ENCODE measurements around the gene UTY. TPM values are rescaled to one million over a fixed set of nuclear protein-coding genes. Genes with fewer than 3 reads are reported as not detected.

The UTY gene
- total RNA-seq, 1 donor from 2014 or later = not detected

- intact Hi-C loops (cut with DNase I) = no loop called here
- ATAC-seq (no peak), DNase-seq (ENCODE audit: low spot score) (no peak)
Observed at GRCh38 chrY:13423281-13423732, 56.5 kb downstream of the UTY start.

GRCh38 chrY:13416869-13417661 lies 62.8 kb downstream of the UTY start:
- ATAC-seq (no peak), DNase-seq (ENCODE audit: low spot score) (no peak)
- intact Hi-C loops (cut with DNase I) = no loop called here

- ATAC-seq (no peak), DNase-seq (ENCODE audit: low spot score) (no peak)
- intact Hi-C loops (cut with DNase I) = no loop called here
Observed at GRCh38 chrY:13415556-13415955, 64.3 kb downstream of the UTY start.

- intact Hi-C loops (cut with DNase I) = no loop called here
- no peak for ATAC-seq
- DNase-seq (ENCODE audit: low spot score) = no peak
Observed at GRCh38 chrY:13398876-13399275, 81.0 kb downstream of the UTY start.

- ATAC-seq = no peak
- intact Hi-C loops (cut with DNase I) = no loop called here
Observed at GRCh38 chrY:13381110-13381683, 98.6 kb downstream of the UTY start.

GRCh38 chrY:13370868-13371800 lies 108.7 kb downstream of the UTY start:
- ATAC-seq (no peak), DNase-seq (ENCODE audit: low spot score) (no peak)
- intact Hi-C loops (cut with DNase I) = no loop called here

More at GRCh38 chrY:13381110-13381683, 98.6 kb downstream of the UTY start:
- DNase-seq (ENCODE audit: low spot score) = no peak

- ATAC-seq = no peak
- DNase-seq (ENCODE audit: low spot score) = no peak
- intact Hi-C loops (cut with DNase I) = no loop called here
Observed at GRCh38 chrY:13370245-13370644, 109.6 kb downstream of the UTY start.

GRCh38 chrY:13368513-13368845 lies 111.4 kb downstream of the UTY start:
- ATAC-seq = no peak
- no peak for DNase-seq (ENCODE audit: low spot score)
- intact Hi-C loops (cut with DNase I) = no loop called here

GRCh38 chrY:13363641-13364040 lies 116.2 kb downstream of the UTY start:
- intact Hi-C loops (cut with DNase I) = no loop called here
- ATAC-seq = no peak
- no peak for DNase-seq (ENCODE audit: low spot score)

- ATAC-seq (no peak), DNase-seq (ENCODE audit: low spot score) (no peak)
- intact Hi-C loops (cut with DNase I) = no loop called here
Observed at GRCh38 chrY:13362662-13363061, 117.2 kb downstream of the UTY start.

- DNase-seq (ENCODE audit: low spot score) (no peak), ATAC-seq (no peak)
- intact Hi-C loops (cut with DNase I) = no loop called here
Observed at GRCh38 chrY:13361656-13362636, 117.9 kb downstream of the UTY start.

GRCh38 chrY:13351443-13351842 lies 128.4 kb downstream of the UTY start:
- DNase-seq (ENCODE audit: low spot score) (no peak), ATAC-seq (no peak)
- intact Hi-C loops (cut with DNase I) = no loop called here

- intact Hi-C loops (cut with DNase I) = no loop called here
- DNase-seq (ENCODE audit: low spot score) (no peak), ATAC-seq (no peak)
Observed at GRCh38 chrY:13347106-13347505, 132.7 kb downstream of the UTY start.

GRCh38 chrY:13345549-13345948 lies 134.3 kb downstream of the UTY start:
- ATAC-seq = no peak
- no peak for DNase-seq (ENCODE audit: low spot score)
- intact Hi-C loops (cut with DNase I) = no loop called here

- intact Hi-C loops (cut with DNase I) = no loop called here
- ATAC-seq (no peak), DNase-seq (ENCODE audit: low spot score) (no peak)
Observed at GRCh38 chrY:13343307-13343946, 136.4 kb downstream of the UTY start.

GRCh38 chrY:13339939-13340338 lies 139.9 kb downstream of the UTY start:
- ATAC-seq (no peak), DNase-seq (ENCODE audit: low spot score) (no peak)
- intact Hi-C loops (cut with DNase I) = no loop called here

- DNase-seq (ENCODE audit: low spot score) (no peak), ATAC-seq (no peak)
- intact Hi-C loops (cut with DNase I) = no loop called here
Observed at GRCh38 chrY:13339381-13339780, 140.5 kb downstream of the UTY start.

- ATAC-seq = no peak
- intact Hi-C loops (cut with DNase I) = no loop called here
Observed at GRCh38 chrY:13338711-13339110, 141.1 kb downstream of the UTY start.

More at GRCh38 chrY:13338711-13339110, 141.1 kb downstream of the UTY start:
- no peak for DNase-seq (ENCODE audit: low spot score)
